ENCODE measurements around the gene HAGHL.

DNA sequence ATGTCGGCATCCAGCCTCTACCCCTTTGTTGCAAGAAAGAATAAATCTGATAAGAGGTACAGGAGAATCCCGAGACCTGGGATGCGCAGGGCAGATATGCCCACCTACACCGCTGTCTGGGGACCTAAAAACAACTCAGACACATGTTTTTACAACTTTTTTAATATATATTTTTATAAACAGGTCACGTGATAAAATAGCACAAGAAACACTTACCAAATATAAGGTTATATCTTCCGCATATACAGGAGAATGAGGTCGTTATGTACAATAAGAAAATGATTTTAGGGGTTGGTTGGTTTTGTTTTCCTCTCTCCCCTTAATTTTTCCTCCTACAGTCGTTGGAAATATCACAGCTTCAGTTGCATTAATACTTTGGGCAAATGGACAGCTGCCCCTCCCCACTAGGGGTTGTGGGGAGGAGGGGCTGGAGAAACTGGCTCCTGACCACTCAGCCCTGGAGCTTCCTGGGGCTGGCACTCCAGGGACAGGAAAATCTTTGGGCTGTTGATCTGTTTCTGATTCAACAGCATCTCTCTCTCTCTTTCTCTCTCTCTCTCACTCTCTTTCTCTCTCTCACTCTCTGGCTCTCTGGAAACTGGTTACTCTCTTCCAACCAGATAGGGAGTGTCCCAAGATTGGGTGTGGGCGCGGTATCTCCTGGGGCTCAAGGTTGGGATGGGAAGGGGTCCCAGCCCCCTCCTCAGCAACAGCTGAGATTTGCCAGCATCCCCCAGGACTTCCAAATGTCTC lies 34.4 kb upstream of the HAGHL start:
- TF ChIP-seq CTCF (IDR thresholded peaks at IDR 0.05) = no peak
- TF ChIP-seq POLR2A (IDR thresholded peaks at IDR 0.05) = no peak

Measured in adrenal gland (tissue), 5 donors.